PC-9 (cell line): Measurements from ENCODE around the gene CFAP77. TPM values are rescaled to one million over a fixed set of nuclear protein-coding genes. Genes with fewer than 3 reads are reported as not detected.

Experiments used
- BruUV-seq: library from RNA; stranded (reverse); fragments of 400-500 nt; replicated peaks from 2 replicates; lab custom pipeline; 2021; lab: Mats Ljungman, UMichigan
- CTCF ChIA-PET: fragments of 300-600 bp; sonication (Branson Sonifier 250); formaldehyde crosslinking; loops from one replicate; lab custom pipeline; 2022; ENCODE audit warnings: antibody characterized with exemption; lab: Charles Lee
- POLR2A ChIA-PET: fragments of 300-600 bp; sonication (Branson Sonifier 250); formaldehyde crosslinking; loops from one replicate; lab custom pipeline; 2022; ENCODE audit warnings: antibody characterized with exemption; ENCODE audit not compliant: unreplicated experiment; lab: Charles Lee
- DNase-seq, 2 experiments: peaks; one replicate each; pipeline versions ENCODE4 v3.0.0 to v3.0.0-alpha.2; 2015 to 2022; ENCODE audit warnings: mixed read lengths in 1 of 2
- H2AFZ ChIP-seq: fragments of 200-600 bp; sonication (generic); 2 replicates; pipeline ENCODE4 v1.8.1; 2017; ENCODE audit warnings: antibody characterized with exemption
- H3F3A ChIP-seq: fragments of 200-600 bp; sonication (generic); 2 replicates; pipeline ENCODE4 v1.8.1; 2017; ENCODE audit warnings: antibody characterized with exemption, mild to moderate bottlenecking, low read depth; ENCODE audit not compliant: insufficient read depth
- H3K27ac ChIP-seq: fragments of 200-600 bp; sonication (generic); 2 replicates; pipeline ENCODE4 v1.6.1; 2016; ENCODE audit warnings: mixed run types
- H3K27me3 ChIP-seq: fragments of 200-600 bp; sonication (generic); 2 replicates; pipeline ENCODE4 v1.6.1; 2016; ENCODE audit warnings: low read depth, mixed run types; ENCODE audit not compliant: insufficient read depth
- H3K36me3 ChIP-seq: fragments of 200-600 bp; sonication (generic); 2 replicates; pipeline ENCODE4 v1.6.1; 2016; ENCODE audit warnings: low read depth, mixed run types
- H3K4me1 ChIP-seq: fragments of 200-600 bp; sonication (generic); replicated peaks from 2 replicates; pipeline ENCODE4 v1.6.1; 2016; ENCODE audit warnings: mixed run types; ENCODE audit not compliant: insufficient read depth
- H3K4me2 ChIP-seq: fragments of 200-600 bp; sonication (generic); 2 replicates; pipeline ENCODE4 v1.6.1; 2017; ENCODE audit warnings: mixed run types
- H3K4me3 ChIP-seq: fragments of 200-600 bp; sonication (generic); 2 replicates; pipeline ENCODE4 v1.6.1; 2016; ENCODE audit warnings: mixed run types
- H3K79me2 ChIP-seq: fragments of 200-600 bp; sonication (generic); 2 replicates; pipeline ENCODE4 v1.6.1; 2017; ENCODE audit warnings: low read depth, mixed run types
- H3K9me2 ChIP-seq: fragments of 200-600 bp; sonication (generic); 2 replicates; pipeline ENCODE4 v1.8.1; 2017; ENCODE audit warnings: mild to moderate bottlenecking; ENCODE audit not compliant: insufficient read depth
- H3K9me3 ChIP-seq: fragments of 200-600 bp; sonication (generic); 2 replicates; pipeline ENCODE4 v1.8.1; 2016; ENCODE audit warnings: low read depth; ENCODE audit not compliant: insufficient read depth
- H4K20me1 ChIP-seq: fragments of 200-600 bp; sonication (generic); 2 replicates; pipeline ENCODE4 v1.8.1; 2017; ENCODE audit not compliant: insufficient read depth
- CTCF ChIP-seq: fragments of 200-600 bp; sonication (generic); conservative IDR thresholded peaks from 2 replicates; pipeline ENCODE4 v1.6.1; 2017; ENCODE audit warnings: mixed run types, antibody characterized with exemption, mild to moderate bottlenecking, moderate library complexity
- EZH2 ChIP-seq: fragments of 200-600 bp; sonication (generic); IDR thresholded peaks from 2 replicates; pipeline ENCODE4 v1.8.0; 2017; ENCODE audit warnings: antibody characterized with exemption, low read depth
- intact Hi-C: fragments of 100-400 bp; cut with micrococcal nuclease; formaldehyde crosslinking; loops from one replicate; pipeline ENCODE4 v1.10.0; 2022; ENCODE audit not compliant: unreplicated experiment
- total RNA-seq: library from RNA; stranded (reverse); gene quantifications from 2 replicates; pipeline ENCODE4 v1.2.3, GENCODE V29; 2021

CFAP77 gene
- total RNA-seq, 1 experiment from 2014 or later, result not detected

- H3K9me3 ChIP-seq, result no peaks in the 10 kb centered on the region
- no peak overlapping the region for H2AFZ ChIP-seq
- H3K36me3 ChIP-seq, result no peaks in the 10 kb centered on the region
- ChIA-PET CTCF (no interaction called here), POLR2A (no interaction called here)
- no peak overlapping the region for H3K4me2 ChIP-seq
- no peaks in the 10 kb centered on the region for H3K9me2 ChIP-seq
- no peak overlapping the region for H3K4me3 ChIP-seq
- no peaks in the 10 kb centered on the region for H3K4me1 ChIP-seq
- no peak for DNase-seq
- no peaks in the 10 kb centered on the region; the same call in 1 of the 2 replicates for H4K20me1 ChIP-seq
- H3K27ac ChIP-seq, result no peak overlapping the region
- no peaks in the 10 kb centered on the region for H3F3A ChIP-seq
- BruUV-seq, result no TSS peak
- TF ChIP-seq EZH2 (no peak), CTCF (no peak)
- no peaks in the 10 kb centered on the region for H3K79me2 ChIP-seq
- intact Hi-C loops, result loop anchor here (5.0 kb wide), 1 partner anchor 35 kb away; no protein-coding TSS in a partner anchor
- H3K27me3 ChIP-seq, result peaks cover 94% of the 10 kb centered on the region
Observed at GRCh38 chr9:132446887-132447286, 36.9 kb downstream of the CFAP77 start.

GRCh38 chr9:132447346-132447745, 37.3 kb downstream of the CFAP77 start:
- Histone ChIP-seq H3F3A (no peaks in the 10 kb centered on the region), H3K4me2 (no peak overlapping the region), H2AFZ (no peak overlapping the region), H3K9me3 (no peaks in the 10 kb centered on the region), H3K9me2 (no peaks in the 10 kb centered on the region), H3K4me1 (no peaks in the 10 kb centered on the region), H3K27me3 (peaks cover 94% of the 10 kb centered on the region), H3K27ac (no peak overlapping the region), H3K79me2 (no peaks in the 10 kb centered on the region), H4K20me1 (no peaks in the 10 kb centered on the region; the same call in 1 of the 2 replicates), H3K36me3 (no peaks in the 10 kb centered on the region), H3K4me3 (no peak overlapping the region)
- ChIA-PET CTCF (no interaction called here), POLR2A (no interaction called here)
- no TSS peak for BruUV-seq
- intact Hi-C loops, result loop anchor here (5.0 kb wide), 1 partner anchor 35 kb away; no protein-coding TSS in a partner anchor
- no peak for TF ChIP-seq CTCF
- no peak for TF ChIP-seq EZH2
- DNase-seq, result no peak

GRCh38 chr9:132447902-132448301, 37.9 kb downstream of the CFAP77 start:
- Histone ChIP-seq H3K9me2 (no peaks in the 10 kb centered on the region), H3K4me2 (no peak overlapping the region), H3K36me3 (no peaks in the 10 kb centered on the region), H3K9me3 (no peaks in the 10 kb centered on the region), H3K79me2 (no peaks in the 10 kb centered on the region), H4K20me1 (no peaks in the 10 kb centered on the region; the same call in 1 of the 2 replicates), H3K27ac (no peak overlapping the region), H3K27me3 (peaks cover 94% of the 10 kb centered on the region), H3K4me1 (no peaks in the 10 kb centered on the region), H2AFZ (no peak overlapping the region), H3F3A (no peaks in the 10 kb centered on the region), H3K4me3 (no peak overlapping the region)
- DNase-seq, result no peak
- ChIA-PET CTCF (no interaction called here), POLR2A (no interaction called here)
- TF ChIP-seq EZH2 (no peak), CTCF (no peak)
- BruUV-seq, result no TSS peak
- intact Hi-C loops, result loop anchor here (5.0 kb wide), 1 partner anchor 34 kb away; no protein-coding TSS in a partner anchor
